ENCODE results near the gene PHF13.

GRCh38 chr1:6592865-6593593 lies 20.5 kb upstream of the PHF13 start:
- TF ChIP-seq CTCF (IDR thresholded peaks at IDR 0.05) (no peak), POLR2A (IDR thresholded peaks at IDR 0.05) (no peak)

All from prostate gland (tissue), 2 donors.